ENCODE results near the gene CHN2.

The CHN2 gene

DNA sequence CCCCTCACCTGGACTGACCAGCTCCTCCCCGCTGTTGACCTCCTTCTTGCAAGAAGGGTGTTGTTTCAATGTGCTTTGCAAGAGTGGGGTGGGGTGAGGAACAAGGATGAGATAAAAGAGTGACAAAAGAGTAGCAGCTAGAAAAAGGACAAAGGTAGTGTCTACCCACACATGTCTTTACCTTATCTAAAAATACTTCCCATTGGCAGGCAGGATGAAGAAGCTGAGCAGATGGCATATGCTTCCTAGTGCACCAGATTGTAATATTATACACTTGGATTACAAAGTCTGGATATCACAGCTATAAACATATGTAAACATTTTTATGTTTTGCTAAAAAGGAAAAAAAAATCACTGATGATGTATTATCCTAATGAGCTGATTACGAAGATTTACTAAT, 34.5 kb downstream of the CHN2 start:
- DNase-seq: no peak

DNA sequence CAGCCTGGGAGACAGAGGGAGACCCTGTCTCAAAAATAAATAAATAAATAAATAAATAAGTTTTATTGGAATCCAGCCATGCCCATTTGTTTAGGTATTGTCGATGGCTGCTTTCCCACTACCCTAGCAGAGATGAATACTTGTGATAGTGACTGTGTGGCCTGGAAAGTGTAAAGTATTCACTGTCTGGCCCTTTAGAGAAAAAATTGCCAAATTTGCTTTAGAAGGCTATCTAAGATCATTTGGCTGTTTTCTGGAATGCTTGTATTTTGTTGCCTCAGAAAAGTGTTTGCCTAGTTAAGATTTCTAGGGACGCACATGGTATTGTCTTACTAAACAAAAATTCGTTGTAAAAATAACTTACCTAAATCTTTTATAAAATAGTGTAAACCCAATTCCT, 35.4 kb downstream of the CHN2 start:
- DNase-seq: no peak

DNA sequence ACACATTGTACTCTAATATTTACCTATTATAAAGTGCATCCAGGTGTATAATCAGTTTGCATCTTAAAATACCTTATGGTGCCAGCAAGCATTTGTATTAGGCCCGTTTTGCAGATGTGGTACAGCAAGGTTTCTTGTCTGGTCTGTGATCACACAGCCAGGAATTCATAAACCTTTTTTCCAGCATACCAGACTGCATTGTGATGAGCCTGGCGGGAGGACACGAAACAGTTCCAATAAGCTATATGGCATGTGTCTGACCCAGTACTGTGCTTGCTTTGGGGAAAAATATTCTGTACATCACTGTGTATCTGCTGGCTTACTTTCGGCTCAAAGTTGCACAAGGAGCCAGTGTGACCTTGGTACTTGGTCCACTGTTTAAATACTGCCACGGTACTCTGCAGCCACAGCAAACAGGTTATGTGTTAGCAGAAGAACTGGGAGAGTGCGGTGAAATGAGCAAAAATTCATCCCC, 36.3 kb downstream of the CHN2 start:
- no peak for DNase-seq

GRCh38 chr7:29231671-29232232, 37.2 kb downstream of the CHN2 start:
- DNase-seq: peak; percentile 70

GRCh38 chr7:29234438-29234837, 39.9 kb downstream of the CHN2 start:
- no peak for DNase-seq

- DNase-seq: peak; percentile 93
Measured at GRCh38 chr7:29236071-29236580, 41.6 kb downstream of the CHN2 start.

DNA sequence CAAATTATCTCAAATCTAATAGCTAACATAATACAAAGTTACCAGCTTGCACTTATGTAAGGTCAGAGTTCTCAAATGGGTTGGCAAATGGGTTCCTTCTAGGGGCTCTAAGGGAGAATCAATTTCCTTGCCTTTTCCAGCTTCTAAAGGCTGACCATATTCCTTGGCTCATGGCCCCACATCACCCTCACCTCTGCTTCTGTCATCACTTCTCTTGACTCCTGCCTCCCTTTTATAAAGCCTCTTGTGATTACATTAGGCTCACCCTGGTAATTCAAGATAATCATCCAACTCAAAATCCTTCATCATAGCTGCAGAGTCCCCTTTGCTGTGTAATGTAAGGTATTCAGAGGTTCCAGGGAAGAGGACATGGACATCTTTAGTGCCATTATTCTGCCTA, 42.1 kb downstream of the CHN2 start:
- DNase-seq: no peak

DNA sequence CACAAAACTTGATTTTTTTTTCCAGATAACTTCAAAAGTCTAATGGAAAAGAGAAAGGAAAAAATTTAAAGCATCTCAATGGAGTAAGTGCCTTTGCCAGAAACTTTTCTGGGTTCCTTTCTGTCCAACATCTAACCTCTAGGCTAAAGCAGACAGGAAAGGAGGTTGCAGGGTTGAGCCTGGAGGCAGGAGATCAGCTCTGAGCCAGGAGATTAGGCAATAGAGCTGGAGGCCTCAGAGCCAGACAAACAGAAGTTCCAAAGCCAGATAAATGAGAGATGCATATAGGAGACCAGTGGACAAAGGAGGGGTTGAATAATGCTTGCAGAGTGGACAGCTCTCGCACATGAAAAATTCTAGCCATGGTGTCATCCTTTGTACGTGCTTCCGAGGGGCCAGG, 42.9 kb downstream of the CHN2 start:
- peak; percentile 89 for DNase-seq

GRCh38 chr7:29239638-29240037, 45.1 kb downstream of the CHN2 start:
- no peak for DNase-seq

GRCh38 chr7:29242265-29242664, 47.7 kb downstream of the CHN2 start:
- no peak for DNase-seq

GRCh38 chr7:29243910-29244655, 49.5 kb downstream of the CHN2 start:
- DNase-seq: peak; percentile 65

- no peak for DNase-seq
Measured at GRCh38 chr7:29247224-29247962, 52.8 kb downstream of the CHN2 start.

DNA sequence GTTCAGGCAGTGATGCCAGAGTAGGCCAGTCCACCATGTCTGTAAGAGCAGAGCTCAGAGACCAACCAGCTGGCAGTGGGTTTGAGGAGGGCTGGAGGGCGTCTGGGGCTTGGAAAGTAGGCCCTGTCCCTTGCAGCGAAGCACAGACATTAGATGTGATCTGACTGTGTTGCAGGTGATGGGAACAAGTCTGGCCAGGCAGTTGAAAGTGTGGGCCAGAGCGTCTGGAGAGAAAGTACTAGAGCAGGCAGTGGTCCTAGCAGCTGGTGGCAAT, 53.3 kb downstream of the CHN2 start:
- no peak for DNase-seq

GRCh38 chr7:29248713-29249382, 54.3 kb downstream of the CHN2 start:
- DNase-seq: no peak

- no peak for DNase-seq
Measured at GRCh38 chr7:29249383-29249750, 54.8 kb downstream of the CHN2 start.

DNA sequence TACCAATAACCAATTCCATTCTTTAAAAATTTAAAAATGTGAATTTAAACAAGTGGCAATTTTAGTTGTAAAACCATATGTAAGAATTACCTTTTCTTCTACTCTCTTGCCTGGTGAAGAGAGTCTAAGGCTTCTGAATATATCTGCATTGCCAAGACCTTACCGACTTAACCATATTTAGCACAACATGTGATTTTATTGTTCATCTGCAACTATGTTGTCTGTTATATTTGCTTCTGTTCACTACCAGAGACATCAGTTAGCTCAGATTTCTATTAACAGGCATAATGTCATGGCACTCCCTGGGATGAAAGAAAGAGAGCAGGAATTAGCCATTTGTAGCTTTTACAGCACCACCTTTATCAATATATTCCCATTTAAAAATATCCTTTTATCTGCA, 55.3 kb downstream of the CHN2 start:
- no peak for DNase-seq

DNA sequence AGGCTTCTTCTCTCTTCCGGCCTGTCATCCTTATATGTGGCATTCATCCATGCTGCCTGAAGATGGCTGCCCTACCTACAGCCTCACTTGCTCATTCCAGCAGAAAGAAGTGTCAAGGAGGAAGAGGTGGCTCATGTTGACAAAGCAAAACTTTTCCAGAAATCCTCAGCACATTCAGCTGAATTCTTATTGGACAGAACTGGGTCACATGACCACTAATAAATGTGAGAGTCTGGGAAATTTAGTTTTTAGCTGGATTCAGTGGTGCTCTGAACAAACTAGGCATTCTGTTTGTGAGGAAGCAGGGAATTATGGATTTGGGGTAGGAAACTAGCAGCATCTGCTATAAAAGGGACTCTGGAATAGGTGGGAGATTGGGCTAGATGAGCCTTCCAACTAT, 58.6 kb downstream of the CHN2 start:
- DNase-seq: no peak

GRCh38 chr7:29254591-29254990, 60.0 kb downstream of the CHN2 start:
- DNase-seq: no peak

GRCh38 chr7:29255199-29255878, 60.8 kb downstream of the CHN2 start:
- peak; percentile 70 for DNase-seq

DNA sequence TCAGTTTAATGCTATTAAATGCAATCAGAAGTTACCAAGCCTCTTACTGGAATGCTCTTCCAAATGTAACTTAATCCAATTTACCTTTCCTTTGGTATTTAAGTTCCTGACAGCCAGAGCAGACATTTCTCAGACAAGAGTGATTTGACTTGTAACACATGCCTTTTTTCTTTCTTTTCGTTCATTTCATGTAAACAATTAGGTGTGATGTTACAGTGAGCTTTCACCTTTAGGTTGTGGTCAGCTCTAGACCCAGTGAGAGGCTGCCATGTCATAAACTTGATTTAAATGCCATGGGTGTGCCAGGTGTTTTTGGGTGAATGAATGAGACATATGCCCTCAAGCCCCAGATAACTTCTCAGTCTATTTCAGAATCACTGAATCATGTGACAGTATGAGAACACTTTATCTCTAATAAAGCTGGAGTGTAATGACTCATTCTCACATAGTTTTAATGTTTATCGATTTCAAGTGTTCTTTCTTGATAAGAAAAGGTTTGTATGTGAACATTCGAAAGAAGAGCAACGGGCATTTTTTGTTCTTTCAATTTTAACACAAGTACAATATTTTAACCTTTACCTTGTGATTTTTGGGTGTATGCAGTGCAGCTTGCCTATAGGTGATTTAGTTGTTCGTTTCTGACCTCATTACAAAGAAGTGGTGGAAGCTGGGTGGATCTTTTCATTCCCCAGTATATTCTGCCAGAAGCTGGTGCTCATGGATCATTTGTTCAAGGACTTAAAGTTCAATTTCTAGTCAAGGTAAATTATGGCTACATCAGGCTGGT, 61.5 kb downstream of the CHN2 start:
- no peak for DNase-seq

- DNase-seq: no peak
Measured at GRCh38 chr7:29256693-29257002, 62.1 kb downstream of the CHN2 start.

DNA sequence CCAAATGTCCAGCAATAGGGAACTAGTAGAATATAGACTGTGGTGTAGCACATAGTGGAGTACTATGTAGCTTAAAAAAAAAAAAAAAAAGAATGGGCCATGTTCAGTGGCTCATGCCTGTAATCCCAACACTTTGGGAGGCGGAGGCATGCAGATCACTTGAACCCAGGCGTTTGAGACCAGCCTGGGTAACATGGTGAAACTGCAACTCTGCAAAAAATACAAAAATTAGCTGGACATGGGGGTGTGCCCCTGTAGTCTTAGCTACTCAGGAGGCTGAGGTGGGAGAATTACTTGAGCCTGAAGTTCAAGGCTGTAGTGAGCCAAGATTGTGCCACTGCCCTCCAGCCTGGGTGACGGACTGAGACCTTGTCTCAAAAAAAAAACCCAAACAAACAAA, 64.4 kb downstream of the CHN2 start:
- no peak for DNase-seq

Measured in islet precursor cell (in vitro differentiated cells).